ENCODE results near the gene LGR4.

- TF ChIP-seq, protein P1, sequence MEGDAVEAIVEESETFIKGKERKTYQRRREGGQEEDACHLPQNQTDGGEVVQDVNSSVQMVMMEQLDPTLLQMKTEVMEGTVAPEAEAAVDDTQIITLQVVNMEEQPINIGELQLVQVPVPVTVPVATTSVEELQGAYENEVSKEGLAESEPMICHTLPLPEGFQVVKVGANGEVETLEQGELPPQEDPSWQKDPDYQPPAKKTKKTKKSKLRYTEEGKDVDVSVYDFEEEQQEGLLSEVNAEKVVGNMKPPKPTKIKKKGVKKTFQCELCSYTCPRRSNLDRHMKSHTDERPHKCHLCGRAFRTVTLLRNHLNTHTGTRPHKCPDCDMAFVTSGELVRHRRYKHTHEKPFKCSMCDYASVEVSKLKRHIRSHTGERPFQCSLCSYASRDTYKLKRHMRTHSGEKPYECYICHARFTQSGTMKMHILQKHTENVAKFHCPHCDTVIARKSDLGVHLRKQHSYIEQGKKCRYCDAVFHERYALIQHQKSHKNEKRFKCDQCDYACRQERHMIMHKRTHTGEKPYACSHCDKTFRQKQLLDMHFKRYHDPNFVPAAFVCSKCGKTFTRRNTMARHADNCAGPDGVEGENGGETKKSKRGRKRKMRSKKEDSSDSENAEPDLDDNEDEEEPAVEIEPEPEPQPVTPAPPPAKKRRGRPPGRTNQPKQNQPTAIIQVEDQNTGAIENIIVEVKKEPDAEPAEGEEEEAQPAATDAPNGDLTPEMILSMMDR (IDR thresholded peaks at IDR 0.05 in 2 of 3, conservative IDR thresholded peaks at IDR 0.05 in 1 of 3; ENCODE audit: control insufficient read depth in 2 of 3, extremely low read depth in 1 of 3, insufficient read depth in 1 of 3, low read depth in 3 of 3, low read length in 3 of 3): no peak
- TF ChIP-seq EGR1 (IDR thresholded peaks at IDR 0.05; ENCODE audit: borderline replicate concordance in 1 of 2, low read depth in 2 of 2, low read length in 2 of 2) (no peak), ATF7 (IDR thresholded peaks at IDR 0.05; ENCODE audit: low read depth) (no peak), MYC (IDR thresholded peaks at IDR 0.05; ENCODE audit: insufficient read depth, insufficient read length, insufficient replicate concordance, low read length, severe bottlenecking) (no peak)
Observed at GRCh38 chr11:27401280-27401832, 71.2 kb downstream of the LGR4 start.

All from GM12878 (cell line).